ENCODE data around the gene DNM1.
"Not testable (repeated sequence)": the region's sequence is repeated elsewhere in the genome, so short reads cannot be mapped to it uniquely, and the experiment has no call there.

The DNM1 gene

GRCh38 chr9:128178806-128179431 lies 24.3 kb upstream of the DNM1 start:
- DNase-seq (ENCODE audit: low read depth in 2 of 2), result no peak

- DNase-seq (ENCODE audit: low read depth in 2 of 2), result no peak
Observed at GRCh38 chr9:128180001-128180400, 23.2 kb upstream of the DNM1 start.

- no peak for DNase-seq (ENCODE audit: low read depth in 2 of 2)
Observed at GRCh38 chr9:128180447-128180846, 22.7 kb upstream of the DNM1 start.

- not testable (repeated sequence) for DNase-seq (ENCODE audit: low read depth in 2 of 2)
Observed at GRCh38 chr9:128181480-128181879, 21.7 kb upstream of the DNM1 start.

GRCh38 chr9:128182893-128183588 lies 20.1 kb upstream of the DNM1 start:
- no peak for DNase-seq (ENCODE audit: low read depth in 2 of 2)

- no peak for DNase-seq (ENCODE audit: low read depth in 2 of 2)
Observed at GRCh38 chr9:128185979-128186965, 16.9 kb upstream of the DNM1 start.

GRCh38 chr9:128187361-128187760 lies 15.8 kb upstream of the DNM1 start:
- no peak for DNase-seq (ENCODE audit: low read depth in 2 of 2)

- DNase-seq (ENCODE audit: low read depth in 2 of 2), result no peak
Observed at GRCh38 chr9:128188209-128188608, 15.0 kb upstream of the DNM1 start.

- DNase-seq (ENCODE audit: low read depth in 2 of 2), result no peak
Observed at GRCh38 chr9:128190013-128190412, 13.2 kb upstream of the DNM1 start.

- no peak for DNase-seq (ENCODE audit: low read depth in 2 of 2)
Observed at GRCh38 chr9:128190516-128191405, 12.4 kb upstream of the DNM1 start.

GRCh38 chr9:128191406-128192046 lies 11.7 kb upstream of the DNM1 start, which contains the start of gene CIZ1:
TSS of gene CIZ1 (minus strand) at chr9:128191572. CDS start at chr9:128190857, 715 bp downstream.
- DNase-seq (ENCODE audit: low read depth in 2 of 2), result peak; percentile 20 to 73

GRCh38 chr9:128192601-128193371 lies 10.4 kb upstream of the DNM1 start:
- DNase-seq (ENCODE audit: low read depth in 2 of 2), result no peak

- DNase-seq (ENCODE audit: low read depth in 2 of 2), result no peak
Observed at GRCh38 chr9:128193469-128194096, 9.6 kb upstream of the DNM1 start.

GRCh38 chr9:128201441-128202369 lies 1.5 kb upstream of the DNM1 start:
- no peak for DNase-seq (ENCODE audit: low read depth in 2 of 2)

- no peak for DNase-seq (ENCODE audit: low read depth in 2 of 2)
Observed at GRCh38 chr9:128202648-128203023, 543 bp upstream of the DNM1 start.

- DNase-seq (ENCODE audit: low read depth in 2 of 2), result no peak
Observed at GRCh38 chr9:128203707-128204551, 750 bp downstream of the DNM1 start.

- DNase-seq (ENCODE audit: low read depth in 2 of 2), result no peak
Observed at GRCh38 chr9:128204858-128205257, 1.7 kb downstream of the DNM1 start.

Data from stimulated activated CD8-positive, alpha-beta memory T cell treated with anti-CD3 and anti-CD28 coated beads, Interleukin-7, amount 100 ng/mL, for 4 hours (primary cell).